Measurements from ENCODE around the gene CAPNS1.

DNA sequence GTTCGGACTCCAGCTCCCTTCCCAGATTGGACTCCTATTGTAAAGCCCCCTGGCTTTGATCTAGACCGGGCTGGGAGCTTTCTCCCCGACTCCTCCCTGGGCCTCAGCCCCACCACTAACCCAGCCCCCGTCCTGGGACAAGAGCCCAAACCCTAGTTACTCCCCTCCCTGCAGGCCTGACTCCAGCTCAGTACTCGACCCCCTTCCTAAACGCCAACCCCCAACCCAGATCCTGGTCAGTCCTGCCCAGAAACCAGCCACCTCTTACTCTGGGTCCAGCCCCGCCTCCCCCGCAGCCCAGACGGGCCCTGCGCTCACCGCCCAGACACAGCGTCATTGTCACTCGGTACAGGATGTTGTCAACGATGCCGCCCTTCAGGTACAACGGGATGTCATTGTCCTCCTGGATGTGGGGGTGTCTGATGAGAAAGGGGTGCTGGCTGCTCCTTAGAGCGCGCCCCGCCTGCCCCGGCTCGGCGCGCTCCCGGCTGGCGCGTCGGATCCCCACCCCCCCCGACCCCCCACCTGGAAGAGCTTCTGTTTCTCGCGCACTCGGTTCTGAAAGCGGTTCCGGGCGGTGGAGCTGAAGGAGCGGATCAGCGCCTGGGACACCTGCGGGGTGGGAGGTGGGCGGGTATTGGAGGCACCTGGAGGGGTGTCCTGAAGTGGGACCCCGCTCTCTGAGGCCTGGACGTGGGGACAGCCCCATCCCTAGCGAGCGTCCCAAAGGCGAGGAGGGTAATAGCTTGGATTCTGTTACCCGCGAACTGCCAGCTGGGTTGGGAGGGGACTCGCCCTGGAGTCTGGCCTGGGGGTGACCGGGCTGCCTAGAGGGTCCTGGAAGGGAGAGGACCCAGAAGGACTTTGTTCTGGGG lies 11.5 kb downstream of the CAPNS1 start:
- TF ChIP-seq, protein P1, sequence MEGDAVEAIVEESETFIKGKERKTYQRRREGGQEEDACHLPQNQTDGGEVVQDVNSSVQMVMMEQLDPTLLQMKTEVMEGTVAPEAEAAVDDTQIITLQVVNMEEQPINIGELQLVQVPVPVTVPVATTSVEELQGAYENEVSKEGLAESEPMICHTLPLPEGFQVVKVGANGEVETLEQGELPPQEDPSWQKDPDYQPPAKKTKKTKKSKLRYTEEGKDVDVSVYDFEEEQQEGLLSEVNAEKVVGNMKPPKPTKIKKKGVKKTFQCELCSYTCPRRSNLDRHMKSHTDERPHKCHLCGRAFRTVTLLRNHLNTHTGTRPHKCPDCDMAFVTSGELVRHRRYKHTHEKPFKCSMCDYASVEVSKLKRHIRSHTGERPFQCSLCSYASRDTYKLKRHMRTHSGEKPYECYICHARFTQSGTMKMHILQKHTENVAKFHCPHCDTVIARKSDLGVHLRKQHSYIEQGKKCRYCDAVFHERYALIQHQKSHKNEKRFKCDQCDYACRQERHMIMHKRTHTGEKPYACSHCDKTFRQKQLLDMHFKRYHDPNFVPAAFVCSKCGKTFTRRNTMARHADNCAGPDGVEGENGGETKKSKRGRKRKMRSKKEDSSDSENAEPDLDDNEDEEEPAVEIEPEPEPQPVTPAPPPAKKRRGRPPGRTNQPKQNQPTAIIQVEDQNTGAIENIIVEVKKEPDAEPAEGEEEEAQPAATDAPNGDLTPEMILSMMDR (IDR thresholded peaks at IDR 0.05), result no peak
- TF ChIP-seq POLR2A (IDR thresholded peaks at IDR 0.05), result no peak
